Memory B cell (primary cell): ENCODE measurements around the gene SEC31A.
"Not testable (repeated sequence)": the region's sequence is repeated elsewhere in the genome, so short reads cannot be mapped to it uniquely, and the experiment has no call there.

Experiments used
- ATAC-seq: fragments of 150-1000 bp; cut with Tn5 transposase; 2 replicates; pipeline ENCODE4 v1.10.0; 2021; ENCODE audit warnings: low read depth, mild to moderate bottlenecking, moderate library complexity
- DNase-seq, 2 donors: peaks; one replicate each; pipeline ENCODE4 v3.0.0; 2022; ENCODE audit warnings: low spot score in 2 of 2
- H3K27ac Mint-ChIP-seq: one replicate; pipeline ENCODE4 v1.8.0; 2022; ENCODE audit warnings: mild to moderate bottlenecking, moderate library complexity, mixed read lengths
- H3K27me3 Mint-ChIP-seq: one replicate; pipeline ENCODE4 v1.8.0; 2022; ENCODE audit warnings: mixed read lengths
- H3K36me3 Mint-ChIP-seq: one replicate; pipeline ENCODE4 v1.8.0; 2022; ENCODE audit warnings: mild to moderate bottlenecking, mixed read lengths
- H3K4me1 Mint-ChIP-seq: one replicate; pipeline ENCODE4 v1.8.0; 2022; ENCODE audit warnings: mixed read lengths
- H3K4me3 Mint-ChIP-seq: one replicate; pipeline ENCODE4 v1.8.0; 2022; ENCODE audit warnings: mild to moderate bottlenecking, moderate library complexity, mixed read lengths
- H3K9me3 Mint-ChIP-seq: one replicate; pipeline ENCODE4 v1.8.0; 2022; ENCODE audit warnings: mixed read lengths

Gene SEC31A

GRCh38 chr4:82890901-82891706 lies at the start of gene SEC31A:
Gene SEC31A (minus strand): TSS chr4:82891153. CDS start chr4:82881936, 9,217 bp downstream.
- ATAC-seq, result peak; percentile 92
- Mint-ChIP-seq H3K4me1 (peaks cover 11% of the 10 kb centered on the region), H3K27me3 (no peaks in the 10 kb centered on the region), H3K9me3 (no peaks in the 10 kb centered on the region), H3K27ac (peak within 1 kb of the TSS; percentile 96), H3K4me3 (peak within 1 kb of the TSS; percentile 95), H3K36me3 (peaks cover 9% of the 10 kb centered on the region)
- peak; percentile 92 to 94 for DNase-seq

- H3K27me3 Mint-ChIP-seq, result no peaks in the 10 kb centered on the region
- H3K4me3 Mint-ChIP-seq, result no peak overlapping the region
- peaks cover 34% of the 10 kb centered on the region for H3K36me3 Mint-ChIP-seq
- H3K9me3 Mint-ChIP-seq, result no peaks in the 10 kb centered on the region
- H3K27ac Mint-ChIP-seq, result no peak overlapping the region
- ATAC-seq (no peak), DNase-seq (no peak)
- H3K4me1 Mint-ChIP-seq, result peaks cover 3% of the 10 kb centered on the region
Observed at GRCh38 chr4:82939414-82939813, 48.5 kb upstream of the SEC31A start.

GRCh38 chr4:82934441-82934840 lies 43.5 kb upstream of the SEC31A start:
- H3K27me3 Mint-ChIP-seq, result no peaks in the 10 kb centered on the region
- peaks cover 3% of the 10 kb centered on the region for H3K4me1 Mint-ChIP-seq
- H3K27ac Mint-ChIP-seq, result no peak overlapping the region
- no peak overlapping the region for H3K4me3 Mint-ChIP-seq
- DNase-seq (no peak), ATAC-seq (no peak)
- H3K36me3 Mint-ChIP-seq, result peaks cover 32% of the 10 kb centered on the region
- no peaks in the 10 kb centered on the region for H3K9me3 Mint-ChIP-seq

DNA sequence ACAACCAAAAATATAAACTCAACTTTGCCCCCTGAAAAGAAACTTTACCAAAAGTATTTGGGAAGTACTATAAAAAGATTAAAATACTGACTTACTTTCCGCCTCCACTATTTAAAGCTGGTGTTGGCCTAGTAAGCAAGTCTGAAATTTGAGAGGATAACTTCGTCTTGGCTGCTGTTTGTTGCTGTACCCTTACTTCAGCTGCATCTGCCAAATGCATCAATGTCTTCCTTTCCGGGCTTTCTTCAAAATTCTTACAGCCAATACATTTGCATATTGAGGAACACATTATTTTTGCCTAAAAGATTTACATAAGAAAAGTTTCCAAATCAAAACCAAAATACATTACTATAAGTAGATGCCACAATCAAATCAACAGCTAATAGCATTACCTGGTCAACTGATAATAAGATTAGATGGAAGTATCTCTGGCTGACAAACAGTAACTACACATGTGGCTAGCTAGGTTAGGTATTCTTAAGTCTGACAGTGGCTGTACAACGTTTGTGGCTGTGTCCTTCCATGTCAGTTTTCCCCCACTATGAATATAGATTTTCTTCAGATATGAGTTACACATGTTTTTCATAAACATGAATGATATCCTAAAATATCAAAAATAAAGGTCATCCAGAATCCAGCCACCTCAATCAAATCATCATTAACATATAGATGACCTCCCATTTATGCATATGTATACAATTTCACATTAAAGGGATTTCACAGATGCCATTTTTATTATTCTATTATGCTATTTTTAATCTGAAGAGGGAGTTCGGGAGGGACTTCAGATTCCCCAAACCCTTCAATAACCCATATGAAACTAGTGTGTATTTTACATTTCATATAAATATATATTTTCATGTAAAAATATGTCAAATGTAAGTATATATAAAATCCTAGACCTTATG lies 40.1 kb upstream of the SEC31A start:
- H3K27ac Mint-ChIP-seq, result peak overlapping the region; percentile 45
- peaks cover 30% of the 10 kb centered on the region for H3K36me3 Mint-ChIP-seq
- H3K4me1 Mint-ChIP-seq, result peaks cover 4% of the 10 kb centered on the region
- no peak for ATAC-seq
- no peaks in the 10 kb centered on the region for H3K27me3 Mint-ChIP-seq
- DNase-seq, result no peak
- no peak overlapping the region for H3K4me3 Mint-ChIP-seq
- no peaks in the 10 kb centered on the region for H3K9me3 Mint-ChIP-seq

DNA sequence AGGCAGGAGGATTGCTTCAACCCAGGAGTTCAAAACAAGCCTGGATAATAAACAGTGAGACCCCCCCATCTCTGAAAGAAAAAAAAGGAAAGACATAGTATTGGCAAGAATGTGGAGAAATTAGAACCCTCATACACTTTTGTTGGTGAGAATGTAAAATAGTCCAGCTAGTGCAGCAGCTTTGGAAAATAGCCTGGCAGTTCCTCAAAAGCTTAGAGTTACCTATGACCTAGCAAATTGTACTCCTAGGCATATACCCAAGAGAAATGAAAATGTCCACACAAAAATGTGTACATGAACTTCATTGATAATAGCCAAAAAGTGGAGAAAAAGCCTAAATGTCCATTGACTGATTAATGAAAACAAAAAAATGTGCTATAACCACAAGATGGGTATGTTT lies 30.8 kb upstream of the SEC31A start:
- no peak overlapping the region for H3K27ac Mint-ChIP-seq
- H3K4me1 Mint-ChIP-seq, result no peaks in the 10 kb centered on the region
- H3K9me3 Mint-ChIP-seq, result no peaks in the 10 kb centered on the region
- ATAC-seq, result no peak
- no peak overlapping the region for H3K4me3 Mint-ChIP-seq
- H3K36me3 Mint-ChIP-seq, result peaks cover 2% of the 10 kb centered on the region
- DNase-seq, result no peak
- H3K27me3 Mint-ChIP-seq, result no peaks in the 10 kb centered on the region

- DNase-seq (no peak), ATAC-seq (no peak)
- no peak overlapping the region for H3K4me3 Mint-ChIP-seq
- peaks cover 5% of the 10 kb centered on the region for H3K36me3 Mint-ChIP-seq
- H3K4me1 Mint-ChIP-seq, result no peaks in the 10 kb centered on the region
- H3K27ac Mint-ChIP-seq, result no peak overlapping the region
- no peaks in the 10 kb centered on the region for H3K9me3 Mint-ChIP-seq
- H3K27me3 Mint-ChIP-seq, result no peaks in the 10 kb centered on the region
Observed at GRCh38 chr4:82919386-82919785, 28.4 kb upstream of the SEC31A start.

- ATAC-seq (no peak), DNase-seq (no peak)
- Mint-ChIP-seq H3K9me3 (no peaks in the 10 kb centered on the region), H3K4me1 (no peaks in the 10 kb centered on the region), H3K36me3 (peaks cover 9% of the 10 kb centered on the region), H3K27me3 (no peaks in the 10 kb centered on the region), H3K4me3 (no peak overlapping the region), H3K27ac (no peak overlapping the region)
Observed at GRCh38 chr4:82918091-82918490, 27.1 kb upstream of the SEC31A start.

DNA sequence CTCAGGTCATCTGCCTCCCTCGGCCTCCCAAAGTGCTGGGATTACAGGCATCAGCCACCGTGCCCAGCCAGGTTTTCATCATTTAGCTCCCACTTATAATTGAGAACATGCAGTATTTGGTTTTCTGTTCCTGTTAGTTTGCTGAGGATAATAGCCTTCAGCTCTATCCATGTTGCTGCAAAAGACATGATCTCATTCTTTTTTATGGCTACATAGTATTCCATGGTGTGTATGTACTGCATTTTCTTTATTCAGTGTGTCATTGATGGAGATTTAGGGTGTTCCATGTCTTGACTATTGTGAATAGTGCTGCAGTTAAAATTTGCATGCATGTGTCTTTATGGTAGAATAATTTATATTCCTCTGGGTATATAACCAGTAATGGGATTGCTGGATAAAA lies 23.0 kb upstream of the SEC31A start:
- DNase-seq, ATAC-seq, H3K27me3 Mint-ChIP-seq, H3K27ac Mint-ChIP-seq, H3K9me3 Mint-ChIP-seq, H3K4me1 Mint-ChIP-seq, H3K4me3 Mint-ChIP-seq: not testable (repeated sequence)
- peaks cover 16% of the 10 kb centered on the region for H3K36me3 Mint-ChIP-seq

DNA sequence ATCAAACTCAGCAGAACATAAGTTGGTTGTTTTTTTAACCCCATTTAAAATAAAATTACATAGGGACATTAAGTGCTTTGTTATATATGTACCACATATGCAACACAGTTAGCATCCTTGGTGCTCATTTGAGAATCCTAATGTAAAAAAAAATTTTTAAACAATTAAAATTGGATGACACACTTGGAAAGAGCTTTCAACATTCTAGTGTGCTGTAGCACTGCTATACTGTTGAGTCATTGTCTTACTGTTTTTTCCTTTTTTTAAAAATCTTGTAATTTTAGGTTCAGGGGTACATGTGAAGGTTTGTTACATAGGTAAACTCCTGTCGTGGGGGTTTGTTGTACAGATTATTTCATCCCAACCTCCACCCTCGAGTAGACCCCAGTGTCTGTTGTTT lies 22.4 kb upstream of the SEC31A start:
- no peaks in the 10 kb centered on the region for H3K9me3 Mint-ChIP-seq
- H3K27me3 Mint-ChIP-seq, result no peaks in the 10 kb centered on the region
- H3K4me3 Mint-ChIP-seq, result no peak overlapping the region
- H3K36me3 Mint-ChIP-seq, result peaks cover 16% of the 10 kb centered on the region
- no peak overlapping the region for H3K27ac Mint-ChIP-seq
- ATAC-seq, result no peak
- no peaks in the 10 kb centered on the region for H3K4me1 Mint-ChIP-seq
- no peak for DNase-seq

DNA sequence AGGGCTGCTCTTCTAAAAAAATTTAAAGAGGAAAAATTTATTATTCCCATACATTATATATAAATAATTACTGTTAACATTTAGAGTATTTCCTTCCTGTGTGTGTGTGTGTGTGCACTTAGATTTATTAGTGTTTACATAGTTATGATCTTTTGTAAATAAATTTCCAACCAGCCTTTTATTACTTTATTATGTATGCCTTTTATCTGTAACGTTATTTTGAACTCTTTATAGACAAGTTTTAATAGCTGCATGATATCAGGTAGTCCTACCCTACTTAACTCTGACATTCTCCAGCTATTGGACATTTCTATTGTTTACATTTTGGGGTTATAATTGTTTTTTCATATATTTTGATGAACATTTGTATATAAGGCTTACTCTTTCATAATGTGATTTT lies 18.4 kb upstream of the SEC31A start:
- H3K4me1 Mint-ChIP-seq, result peaks cover 5% of the 10 kb centered on the region
- no peak overlapping the region for H3K27ac Mint-ChIP-seq
- H3K9me3 Mint-ChIP-seq, result no peaks in the 10 kb centered on the region
- peaks cover 13% of the 10 kb centered on the region for H3K36me3 Mint-ChIP-seq
- H3K4me3 Mint-ChIP-seq, result no peak overlapping the region
- ATAC-seq (no peak), DNase-seq (no peak)
- no peaks in the 10 kb centered on the region for H3K27me3 Mint-ChIP-seq

DNA sequence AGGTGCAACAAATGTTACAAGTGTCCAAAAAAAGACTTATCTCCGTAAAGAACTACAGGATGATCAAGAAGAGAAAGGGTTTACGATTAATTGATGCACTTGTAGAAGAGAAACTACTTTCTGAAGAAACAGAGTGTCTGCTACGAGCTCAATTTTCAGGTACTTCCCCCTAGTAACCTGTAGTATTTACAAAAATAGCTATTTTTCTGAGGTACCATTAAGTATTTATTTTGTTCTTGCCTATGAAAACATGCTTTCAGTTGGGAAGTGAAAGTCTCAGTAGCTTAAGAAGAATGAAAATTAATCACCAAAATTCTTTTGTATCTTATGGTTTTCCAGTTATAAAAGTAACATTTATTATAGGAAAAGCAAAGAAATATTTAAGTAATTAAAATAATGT lies 15.5 kb upstream of the SEC31A start:
- no peak for DNase-seq
- H3K4me3 Mint-ChIP-seq, result no peak overlapping the region
- H3K27me3 Mint-ChIP-seq, result no peaks in the 10 kb centered on the region
- H3K9me3 Mint-ChIP-seq, result no peaks in the 10 kb centered on the region
- no peak for ATAC-seq
- H3K36me3 Mint-ChIP-seq, result peaks cover 8% of the 10 kb centered on the region
- peaks cover 5% of the 10 kb centered on the region for H3K4me1 Mint-ChIP-seq
- H3K27ac Mint-ChIP-seq, result no peak overlapping the region

DNA sequence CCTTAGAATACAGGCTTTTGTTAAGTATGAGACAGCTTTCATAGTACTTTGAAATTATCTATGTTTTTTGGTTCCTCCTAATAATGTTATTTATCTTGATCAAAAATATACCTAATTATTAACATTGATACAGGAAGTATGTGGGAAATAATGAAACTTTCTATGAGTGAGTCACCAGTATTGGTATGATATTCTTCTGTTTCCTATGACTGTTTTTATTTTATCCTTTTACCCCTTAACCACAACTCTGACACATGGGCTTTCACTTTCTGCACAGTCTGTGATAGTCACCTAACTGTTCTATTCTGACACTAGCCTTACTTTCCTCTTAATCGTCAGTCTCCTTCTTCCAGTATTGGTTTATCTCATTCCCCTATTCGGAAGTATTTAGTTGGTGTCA lies 14.3 kb upstream of the SEC31A start:
- no peak for ATAC-seq
- H3K4me3 Mint-ChIP-seq, result no peak overlapping the region

DNA sequence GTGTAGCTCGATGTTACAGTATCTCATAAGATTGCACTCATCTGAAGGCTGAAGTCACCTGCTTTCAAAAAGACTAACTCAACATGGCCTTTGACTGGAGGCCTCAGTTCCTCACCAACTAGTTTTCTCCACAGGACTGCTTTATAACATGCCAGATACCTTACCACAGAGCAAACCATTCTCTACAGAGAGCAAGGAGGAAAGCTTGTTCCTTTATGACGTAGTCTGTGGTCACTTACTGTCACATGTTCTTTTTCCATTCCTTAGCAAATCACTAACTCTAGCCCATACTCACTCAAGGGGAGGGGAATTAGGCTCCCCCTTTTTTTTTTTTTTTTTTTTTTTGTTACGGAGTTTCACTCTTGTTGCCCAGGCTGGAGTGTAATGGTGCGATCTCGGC lies 12.8 kb upstream of the SEC31A start:
- no peak for DNase-seq
- Mint-ChIP-seq H3K4me1 (peaks cover 9% of the 10 kb centered on the region), H3K27me3 (no peaks in the 10 kb centered on the region), H3K27ac (no peak overlapping the region), H3K9me3 (no peaks in the 10 kb centered on the region), H3K4me3 (no peak overlapping the region), H3K36me3 (peaks cover 2% of the 10 kb centered on the region)
- no peak for ATAC-seq

More for the DNA sequence above, 14.3 kb upstream of the SEC31A start:
- no peaks in the 10 kb centered on the region for H3K27me3 Mint-ChIP-seq
- no peaks in the 10 kb centered on the region for H3K9me3 Mint-ChIP-seq
- no peak for DNase-seq
- H3K36me3 Mint-ChIP-seq, result peaks cover 2% of the 10 kb centered on the region
- H3K4me1 Mint-ChIP-seq, result peaks cover 5% of the 10 kb centered on the region
- H3K27ac Mint-ChIP-seq, result peak overlapping the region; percentile 37

- Mint-ChIP-seq H3K9me3 (no peaks in the 10 kb centered on the region), H3K4me3 (no peak overlapping the region), H3K27ac (no peak overlapping the region), H3K4me1 (peaks cover 16% of the 10 kb centered on the region), H3K36me3 (peaks cover 5% of the 10 kb centered on the region), H3K27me3 (no peaks in the 10 kb centered on the region)
- DNase-seq (no peak), ATAC-seq (no peak)
Observed at GRCh38 chr4:82901183-82901718, 10.3 kb upstream of the SEC31A start.
